ENCODE measurements around the gene HSD17B4. TPM values are rescaled to one million over a fixed set of nuclear protein-coding genes. Genes with fewer than 3 reads are reported as not detected.
A peak's percentile ranks its signal among the peaks of the same experiment; 100 is the strongest.

The HSD17B4 gene
- total RNA-seq, 4 donors from 2014 or later = 69.4 to 108 (median 97.2) TPM

DNA sequence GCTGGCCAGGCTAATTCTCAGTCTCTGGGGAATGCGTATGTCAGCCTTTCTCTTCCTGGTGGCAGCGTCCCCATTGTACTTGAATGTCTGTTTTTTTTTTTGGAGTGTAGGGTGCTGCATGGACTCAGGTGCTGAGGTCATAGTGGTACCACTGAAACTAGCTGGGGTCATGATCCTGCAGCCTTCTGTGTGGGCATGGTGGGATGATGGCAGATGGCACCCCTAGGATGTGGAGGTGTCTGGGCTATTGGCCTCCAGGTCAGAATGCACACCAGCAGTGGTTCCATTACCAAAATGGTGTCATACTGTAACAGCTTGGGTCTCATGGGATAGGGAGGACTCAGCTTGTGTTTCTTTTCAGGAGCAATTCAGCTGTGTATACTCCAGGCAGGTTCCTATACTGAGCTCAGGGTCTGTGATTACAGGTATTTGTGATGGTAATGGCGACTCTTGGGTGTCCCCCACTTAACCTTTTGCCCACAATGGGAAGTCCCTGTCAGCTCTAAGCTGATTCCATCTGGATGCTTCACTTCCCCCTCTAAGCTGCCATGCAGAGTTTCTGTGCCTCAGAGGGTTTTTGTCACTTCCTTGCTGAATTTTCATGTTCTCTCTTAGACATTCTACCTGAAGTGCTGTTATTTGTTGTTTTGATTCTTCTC, 17.9 kb downstream of the HSD17B4 start:
- Histone ChIP-seq H3K27ac (no peak overlapping the region), H3K27me3 (no peaks in the 10 kb centered on the region), H3K4me1 (no peaks in the 10 kb centered on the region), H3K36me3 (peaks cover 2 to 34% of the 10 kb centered on the region in 2 donors), H3K9me3 (peaks cover 0 to 24% (median 0%) of the 10 kb centered on the region in 3 donors), H3K4me3 (no peak overlapping the region)
- TF ChIP-seq POLR2AphosphoS5 (IDR thresholded peaks at IDR 0.05) (no peak), EP300 (IDR thresholded peaks at IDR 0.05) (no peak), POLR2A (IDR thresholded peaks at IDR 0.05) (no peak)
- TF ChIP-seq, protein P1, sequence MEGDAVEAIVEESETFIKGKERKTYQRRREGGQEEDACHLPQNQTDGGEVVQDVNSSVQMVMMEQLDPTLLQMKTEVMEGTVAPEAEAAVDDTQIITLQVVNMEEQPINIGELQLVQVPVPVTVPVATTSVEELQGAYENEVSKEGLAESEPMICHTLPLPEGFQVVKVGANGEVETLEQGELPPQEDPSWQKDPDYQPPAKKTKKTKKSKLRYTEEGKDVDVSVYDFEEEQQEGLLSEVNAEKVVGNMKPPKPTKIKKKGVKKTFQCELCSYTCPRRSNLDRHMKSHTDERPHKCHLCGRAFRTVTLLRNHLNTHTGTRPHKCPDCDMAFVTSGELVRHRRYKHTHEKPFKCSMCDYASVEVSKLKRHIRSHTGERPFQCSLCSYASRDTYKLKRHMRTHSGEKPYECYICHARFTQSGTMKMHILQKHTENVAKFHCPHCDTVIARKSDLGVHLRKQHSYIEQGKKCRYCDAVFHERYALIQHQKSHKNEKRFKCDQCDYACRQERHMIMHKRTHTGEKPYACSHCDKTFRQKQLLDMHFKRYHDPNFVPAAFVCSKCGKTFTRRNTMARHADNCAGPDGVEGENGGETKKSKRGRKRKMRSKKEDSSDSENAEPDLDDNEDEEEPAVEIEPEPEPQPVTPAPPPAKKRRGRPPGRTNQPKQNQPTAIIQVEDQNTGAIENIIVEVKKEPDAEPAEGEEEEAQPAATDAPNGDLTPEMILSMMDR (IDR thresholded peaks at IDR 0.05) = no peak
- 67 to 90% methylated on average over 1 to 3 of the region's 3 CpGs for WGBS, 2 donors (ENCODE audit: low coverage in 1 of 2)
- no peak for ATAC-seq

DNA sequence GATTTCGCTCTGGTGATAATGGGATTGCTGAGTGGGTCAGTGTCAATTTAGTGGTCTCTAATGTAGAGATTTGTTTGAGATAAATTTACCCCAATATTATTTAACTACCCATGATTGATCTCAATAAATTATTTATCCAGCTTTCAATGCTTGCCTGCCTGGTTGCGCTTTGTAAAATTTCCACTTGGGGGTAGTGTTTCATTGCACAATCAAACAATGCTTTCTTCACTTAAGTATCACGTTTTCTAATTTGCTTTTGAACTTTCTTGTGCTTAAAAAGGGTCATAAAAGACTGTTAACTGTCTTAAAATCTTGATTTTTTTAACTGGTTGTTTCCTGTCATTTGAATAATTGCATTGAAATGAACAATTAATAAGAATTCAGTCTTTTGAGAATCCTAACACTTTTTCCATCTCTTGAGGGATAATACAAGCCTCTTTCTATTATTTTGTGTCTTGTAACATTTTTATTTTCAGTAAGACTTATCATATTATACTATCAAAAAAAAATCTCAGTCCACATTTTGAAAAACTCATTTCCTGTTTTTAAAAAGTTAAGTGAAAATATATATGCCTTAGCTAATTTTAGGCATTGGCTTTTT, 18.7 kb downstream of the HSD17B4 start:
- no peaks in the 10 kb centered on the region for H3K27me3 ChIP-seq

DNA sequence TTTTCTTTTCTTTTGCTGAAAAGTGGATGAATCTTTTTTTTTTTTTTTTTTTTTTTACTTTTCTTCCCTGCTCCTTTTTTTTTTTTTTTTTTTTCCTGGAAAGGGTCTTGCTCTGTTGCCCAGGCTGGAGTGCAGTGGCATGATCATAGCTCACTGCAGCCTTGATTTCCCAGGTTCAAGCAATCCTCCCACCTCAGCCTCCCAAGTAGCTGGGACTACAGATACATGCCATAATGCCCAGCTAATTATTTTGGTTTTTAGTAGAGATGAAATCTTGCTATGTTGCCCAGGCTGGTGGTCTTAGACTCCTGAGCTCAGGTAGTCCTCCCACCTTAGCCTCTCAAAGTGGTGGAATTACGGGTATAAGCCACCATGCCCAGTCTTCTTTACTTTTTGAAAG, 20.9 kb downstream of the HSD17B4 start:
- Histone ChIP-seq H3K4me1 (no peaks in the 10 kb centered on the region), H3K4me3 (no peak overlapping the region), H3K9me3 (peaks cover 0 to 14% (median 0%) of the 10 kb centered on the region in 3 donors), H3K27ac (no peak overlapping the region), H3K36me3 (peaks cover 6 to 58% of the 10 kb centered on the region in 2 donors), H3K27me3 (no peaks in the 10 kb centered on the region)
- WGBS, 2 donors (ENCODE audit: low coverage in 1 of 2) = 100% methylated on average over 1 of the region's 1 CpG; no CpG with 5 or more reads in 1 of the 2 donors
- ATAC-seq = no peak
- TF ChIP-seq, protein P1 (IDR thresholded peaks at IDR 0.05) = no peak
- TF ChIP-seq POLR2AphosphoS5 (IDR thresholded peaks at IDR 0.05) (no peak), POLR2A (IDR thresholded peaks at IDR 0.05) (no peak), EP300 (IDR thresholded peaks at IDR 0.05) (no peak)

More for the DNA sequence above, 18.7 kb downstream of the HSD17B4 start:
- Histone ChIP-seq H3K9me3 (peaks cover 0 to 24% (median 0%) of the 10 kb centered on the region in 3 donors), H3K36me3 (peaks cover 2 to 39% of the 10 kb centered on the region in 2 donors), H3K4me3 (no peak overlapping the region), H3K27ac (no peak overlapping the region), H3K4me1 (no peaks in the 10 kb centered on the region)
- no peak for TF ChIP-seq POLR2A (IDR thresholded peaks at IDR 0.05)
- TF ChIP-seq, protein P1 (IDR thresholded peaks at IDR 0.05) = peak; percentile 19 to 50 (median 30)
- no peak for TF ChIP-seq EP300 (IDR thresholded peaks at IDR 0.05)
- no peak for TF ChIP-seq POLR2AphosphoS5 (IDR thresholded peaks at IDR 0.05)
- WGBS, 2 donors (ENCODE audit: low coverage in 1 of 2) = 49 to 60% methylated on average over 3 of the region's 3 CpGs
- ATAC-seq = no peak

DNA sequence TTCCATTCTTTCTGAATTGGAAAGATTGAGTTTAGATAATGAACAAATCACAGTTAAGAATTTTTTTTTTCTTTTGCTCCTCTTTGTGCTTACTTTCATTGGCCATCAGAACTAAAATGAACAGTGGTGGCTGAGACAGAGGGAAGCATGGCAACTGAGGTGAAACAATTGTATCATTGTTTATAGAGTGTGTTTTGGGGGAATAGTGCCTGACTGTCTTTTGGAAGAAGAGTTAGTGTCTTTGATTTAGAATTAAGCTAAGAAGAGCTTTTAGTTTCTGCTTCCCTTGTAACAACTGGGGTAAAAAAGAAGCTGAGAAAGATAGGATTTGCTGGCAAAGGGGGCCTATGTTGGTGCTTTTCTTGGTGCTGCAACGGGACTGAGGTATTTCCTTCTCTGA, 24.0 kb downstream of the HSD17B4 start:
- WGBS, 2 donors (ENCODE audit: low coverage in 1 of 2) = 25 to 83% methylated on average over 1 of the region's 1 CpG
- ATAC-seq = no peak

More for the DNA sequence above, 24.0 kb downstream of the HSD17B4 start:
- Histone ChIP-seq H3K4me3 (no peak overlapping the region), H3K4me1 (no peaks in the 10 kb centered on the region), H3K27me3 (no peaks in the 10 kb centered on the region), H3K36me3 (peaks cover 9 to 71% of the 10 kb centered on the region in 2 donors), H3K27ac (no peak overlapping the region), H3K9me3 (no peaks in the 10 kb centered on the region)
- TF ChIP-seq EP300 (IDR thresholded peaks at IDR 0.05) (no peak), POLR2AphosphoS5 (IDR thresholded peaks at IDR 0.05) (no peak), POLR2A (IDR thresholded peaks at IDR 0.05) (no peak)
- TF ChIP-seq, protein P1 (IDR thresholded peaks at IDR 0.05) = no peak
